B cell (primary cell): Measurements from ENCODE around the gene ALG9. TPM values are rescaled to one million over a fixed set of nuclear protein-coding genes. Genes with fewer than 3 reads are reported as not detected.

Experiments used
- ATAC-seq: fragments of 200-7000 bp; cut with Tn5 transposase; one replicate; pipeline ENCODE4 v1.10.0; 2021; ENCODE audit warnings: low read depth, mild to moderate bottlenecking, moderate number of reproducible peaks, moderate library complexity
- CTCF ChIA-PET: fragments of 350-600 bp; sonication (Branson Sonifier 250); formaldehyde crosslinking; loops from one replicate; lab custom pipeline; 2021; ENCODE audit warnings: antibody characterized with exemption, inconsistent platforms; lab: Charles Lee
- POLR2A ChIA-PET: fragments of 350-600 bp; sonication (Branson Sonifier 250); formaldehyde crosslinking; loops from one replicate; lab custom pipeline; 2021; ENCODE audit warnings: antibody characterized with exemption; lab: Charles Lee
- DNase-seq: peaks from one replicate; pipeline ENCODE4 v3.0.0; 2013
- H2AFZ ChIP-seq: 2 replicates; pipeline ENCODE4 v1.6.1; 2012; ENCODE audit warnings: mild to moderate bottlenecking, low read depth, low read length; ENCODE audit not compliant: insufficient read depth, poor library complexity, severe bottlenecking
- H3K27ac ChIP-seq, 2 donors: 1 replicate in 1 of 2; 2 replicates in 1 of 2; pipeline ENCODE4 v1.5.1; 2012 to 2013; ENCODE audit warnings: low read length in 2 of 2, mild to moderate bottlenecking in 2 of 2, moderate library complexity in 1 of 2
- H3K27me3 ChIP-seq, 4 experiments: fragments of 200-600 bp in 1 of 4; sonication (generic) in 1 of 4; replicated peaks in 1 of 4; 1 replicate in 2 of 4; 2 replicates in 2 of 4; pipeline versions ENCODE4 v1.6.1 to v1.7.0; 2013 to 2016; ENCODE audit warnings: low read length in 3 of 4, mild to moderate bottlenecking in 2 of 4, mixed read lengths in 1 of 4, moderate library complexity in 1 of 4; ENCODE audit not compliant: insufficient read depth in 4 of 4, control insufficient read depth in 3 of 4; ENCODE audit errors: control extremely low read depth in 1 of 4
- H3K36me3 ChIP-seq, 2 experiments: replicated peaks in 1 of 2; 1 replicate in 1 of 2; 2 replicates in 1 of 2; pipeline versions ENCODE4 v1.6.1 to v1.7.1; 2013; ENCODE audit warnings: low read length in 1 of 2; ENCODE audit not compliant: insufficient read depth in 2 of 2, control insufficient read depth in 1 of 2; ENCODE audit errors: control extremely low read depth in 1 of 2, extremely low read depth in 1 of 2
- H3K4me1 ChIP-seq, 2 donors: fragments of 200-600 bp in 1 of 2; sonication (generic) in 1 of 2; 1 replicate in 1 of 2; 2 replicates in 1 of 2; pipeline versions ENCODE4 v1.5.1 to v1.6.1; 2013 to 2017; ENCODE audit warnings: low read length in 2 of 2; ENCODE audit not compliant: control insufficient read depth in 2 of 2, insufficient read depth in 2 of 2
- H3K4me2 ChIP-seq: replicated peaks from 2 replicates; pipeline ENCODE3; 2012; ENCODE audit warnings: mild to moderate bottlenecking, low read depth, low read length; ENCODE audit not compliant: poor library complexity, severe bottlenecking
- H3K4me3 ChIP-seq, 5 experiments: fragments of 200-600 bp in 1 of 5; sonication (generic) in 1 of 5; 1 replicate in 3 of 5; 2 replicates in 2 of 5; pipeline versions ENCODE4 v1.5.1 to v1.7.0; 2011 to 2016; ENCODE audit warnings: low read length in 4 of 5, mild to moderate bottlenecking in 4 of 5, low read depth in 2 of 5, control low read depth in 1 of 5, moderate library complexity in 1 of 5; ENCODE audit not compliant: insufficient read depth in 1 of 5; ENCODE audit errors: control extremely low read depth in 1 of 5, extremely low read depth in 1 of 5
- H3K79me2 ChIP-seq: fragments of 200-600 bp; sonication (generic); one replicate; pipeline ENCODE4 v1.6.0; 2016; ENCODE audit warnings: low read length; ENCODE audit not compliant: control insufficient read depth, insufficient read depth
- H3K9ac ChIP-seq: fragments of 200-600 bp; sonication (generic); 2 replicates; pipeline ENCODE4 v1.6.1; 2017; ENCODE audit warnings: mild to moderate bottlenecking, low read length, moderate library complexity
- H3K9me3 ChIP-seq, 3 donors: one replicate each; pipeline versions ENCODE4 v1.6.1 to v1.7.1; 2013; ENCODE audit warnings: low read length in 2 of 3; ENCODE audit not compliant: control insufficient read depth in 2 of 3, insufficient read depth in 1 of 3; ENCODE audit errors: control extremely low read depth in 1 of 3
- H4K20me1 ChIP-seq: 2 replicates; pipeline ENCODE4 v1.6.0; 2012; ENCODE audit warnings: mild to moderate bottlenecking, low read length; ENCODE audit not compliant: insufficient read depth, control insufficient read depth, poor library complexity, severe bottlenecking
- H3K27ac Mint-ChIP-seq: one replicate; pipeline ENCODE4 v1.8.0; 2021; ENCODE audit warnings: mixed read lengths
- H3K27me3 Mint-ChIP-seq: one replicate; pipeline ENCODE4 v1.8.0; 2021; ENCODE audit warnings: mixed read lengths
- H3K4me1 Mint-ChIP-seq: one replicate; pipeline ENCODE4 v1.8.0; 2021; ENCODE audit warnings: mixed read lengths
- H3K4me3 Mint-ChIP-seq: one replicate; pipeline ENCODE4 v1.8.0; 2021; ENCODE audit warnings: mixed read lengths
- H3K9me3 Mint-ChIP-seq: one replicate; pipeline ENCODE4 v1.8.0; 2022; ENCODE audit warnings: mixed read lengths; ENCODE audit not compliant: insufficient read depth
- CTCF ChIP-seq: fragments of 200-600 bp; IDR thresholded peaks from one replicate; pipeline ENCODE4 v1.8.0; 2022; ENCODE audit warnings: antibody characterized with exemption, mild to moderate bottlenecking
- EZH2 ChIP-seq: IDR thresholded peaks from 2 replicates; pipeline ENCODE4 v1.6.1; 2012; ENCODE audit warnings: borderline replicate concordance, low read depth, mild to moderate bottlenecking, moderate library complexity, low read length; ENCODE audit not compliant: insufficient read depth, poor library complexity, severe bottlenecking
- WGBS: methylation state at CpG from one replicate; pipeline ENCODE4 v1.1.5; 2013; ENCODE audit warnings: missing lambda C conversion rate; ENCODE audit not compliant: insufficient coverage; 5-methylcytosine and 5-hydroxymethylcytosine counted together
- intact Hi-C: fragments of 100-400 bp; cut with micrococcal nuclease; formaldehyde crosslinking; loops from one replicate; pipeline ENCODE4 v1.10.0; 2022
- polyA plus RNA-seq: library from polyadenylated mRNA; depleted of rRNA; stranded (reverse); fragments of >200 nt; gene quantifications from 2 replicates; pipeline ENCODE4 v1.2.3, GENCODE V29; 2012
- total RNA-seq, 2 donors: library from RNA; stranded (reverse); fragments of 120-200 nt in 1 of 2; gene quantifications; 1 replicate in 1 of 2; 2 replicates in 1 of 2; pipeline versions ENCODE4 v1.2.3 to v1.2.4, GENCODE V29; 2013 to 2022

ALG9 gene
- total and polyA plus RNA-seq, 2 donors (not counting 1 experiment from before 2014, with no cell fraction given) = 21.2 to 29.9 TPM

GRCh38 chr11:111823131-111823530 is 48.2 kb downstream of the ALG9 start:
- Histone ChIP-seq H3K36me3 (no peaks in the 10 kb centered on the region), H3K9me3 (no peaks in the 10 kb centered on the region), H2AFZ (no peak overlapping the region), H3K27me3 (no peaks in the 10 kb centered on the region), H3K9ac (no peak overlapping the region), H3K4me2 (no peak overlapping the region), H3K4me3 (no peak overlapping the region), H3K4me1 (no peaks in the 10 kb centered on the region), H4K20me1 (no peaks in the 10 kb centered on the region), H3K27ac (no peak overlapping the region), H3K79me2 (no peaks in the 10 kb centered on the region)
- DNase-seq (no peak), ATAC-seq (no peak)
- TF ChIP-seq CTCF (no peak), EZH2 (no peak)
- WGBS = 100% methylated on average over 1 of the region's 1 CpG
- POLR2A ChIA-PET = no interaction called here
- Mint-ChIP-seq H3K27me3 (no peaks in the 10 kb centered on the region), H3K4me1 (no peaks in the 10 kb centered on the region), H3K9me3 (no peaks in the 10 kb centered on the region), H3K27ac (no peak overlapping the region), H3K4me3 (no peak overlapping the region)
- CTCF ChIA-PET = interaction anchor here (1.6 kb wide), 1 partner anchor 257 kb away, joined by 3 read pairs; no protein-coding TSS in a partner anchor
- intact Hi-C loops = no loop called here

- no peak for DNase-seq
- H4K20me1 ChIP-seq = no peaks in the 10 kb centered on the region
- no peaks in the 10 kb centered on the region for H3K4me1 ChIP-seq
- H3K4me3 ChIP-seq = no peak overlapping the region
- H3K79me2 ChIP-seq = no peaks in the 10 kb centered on the region
- H3K4me2 ChIP-seq = no peak overlapping the region
- CTCF ChIA-PET = no interaction called here
- 86% methylated on average over 1 of the region's 3 CpGs for WGBS
- Mint-ChIP-seq H3K9me3 (no peaks in the 10 kb centered on the region), H3K27ac (no peak overlapping the region), H3K4me3 (no peak overlapping the region), H3K27me3 (no peaks in the 10 kb centered on the region), H3K4me1 (no peaks in the 10 kb centered on the region)
- no peak overlapping the region for H2AFZ ChIP-seq
- peaks cover under 1 to 4% of the 10 kb centered on the region in 2 experiments for H3K36me3 ChIP-seq
- no peak overlapping the region for H3K9ac ChIP-seq
- H3K27me3 ChIP-seq = no peaks in the 10 kb centered on the region
- POLR2A ChIA-PET = no interaction called here
- H3K9me3 ChIP-seq = no peaks in the 10 kb centered on the region
- intact Hi-C loops = no loop called here
- no peak for ATAC-seq
- TF ChIP-seq CTCF = no peak
- H3K27ac ChIP-seq = no peak overlapping the region
Measured at GRCh38 chr11:111819829-111820237, 51.5 kb downstream of the ALG9 start.
